HG03139 (cell line): ENCODE measurements around the gene TRAF3.

Experiments used
- ATAC-seq: cut with Tn5 transposase; IDR thresholded peaks from one replicate; pipeline ENCODE4 v1.9.1; 2021; ENCODE audit not compliant: unreplicated experiment

The TRAF3 gene

GRCh38 chr14:102777711-102778337 is 575 bp downstream of the TRAF3 start:
- peak; percentile 8 for ATAC-seq

- ATAC-seq = no peak
Observed at GRCh38 chr14:102778338-102779083, 1.3 kb downstream of the TRAF3 start.

GRCh38 chr14:102779084-102779462 is 1.8 kb downstream of the TRAF3 start:
- no peak for ATAC-seq

GRCh38 chr14:102779574-102780315 is 2.5 kb downstream of the TRAF3 start:
- ATAC-seq = no peak

DNA sequence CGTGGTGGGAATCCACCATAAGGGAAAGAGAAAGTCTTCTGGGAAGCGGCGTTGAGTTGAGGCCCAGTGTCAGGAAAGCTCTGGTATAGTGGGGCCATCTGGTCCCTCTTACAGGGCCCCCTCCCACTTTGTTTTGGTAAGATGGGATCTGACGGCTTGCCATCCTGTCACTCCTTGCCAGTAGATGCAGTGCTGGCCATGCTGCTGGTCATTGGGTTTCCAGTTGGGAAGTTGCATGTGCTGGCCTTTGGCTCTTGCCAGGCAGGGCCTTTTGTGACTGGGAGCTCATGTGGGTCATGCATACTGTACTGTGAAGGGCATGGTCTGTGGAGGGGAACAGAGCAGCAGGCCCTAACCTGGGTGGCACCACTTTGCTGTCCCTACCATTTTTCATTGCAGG is 3.8 kb downstream of the TRAF3 start:
- no peak for ATAC-seq

GRCh38 chr14:102782974-102783373 is 5.7 kb downstream of the TRAF3 start:
- no peak for ATAC-seq

GRCh38 chr14:102784892-102785594 is 7.8 kb downstream of the TRAF3 start:
- ATAC-seq = no peak

DNA sequence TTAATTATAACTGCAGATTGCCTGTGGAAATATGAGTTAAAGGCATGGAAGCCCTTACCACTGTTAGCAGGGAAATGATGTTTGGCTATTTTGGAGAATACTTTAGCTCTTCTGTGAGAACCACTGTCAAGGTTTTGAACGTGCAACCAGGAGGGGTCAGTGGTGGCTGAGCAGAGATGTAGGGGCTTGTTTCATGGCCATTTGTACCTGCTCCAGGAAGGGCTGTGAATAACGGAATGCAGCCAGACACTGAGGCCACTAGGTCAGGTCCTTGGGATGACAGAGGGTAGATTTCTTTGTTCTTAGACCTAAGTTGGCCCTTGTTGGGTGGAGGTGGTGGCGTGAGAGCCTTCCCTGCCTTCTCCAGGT is 8.3 kb downstream of the TRAF3 start:
- no peak for ATAC-seq

- no peak for ATAC-seq
Observed at GRCh38 chr14:102786768-102787167, 9.5 kb downstream of the TRAF3 start.

DNA sequence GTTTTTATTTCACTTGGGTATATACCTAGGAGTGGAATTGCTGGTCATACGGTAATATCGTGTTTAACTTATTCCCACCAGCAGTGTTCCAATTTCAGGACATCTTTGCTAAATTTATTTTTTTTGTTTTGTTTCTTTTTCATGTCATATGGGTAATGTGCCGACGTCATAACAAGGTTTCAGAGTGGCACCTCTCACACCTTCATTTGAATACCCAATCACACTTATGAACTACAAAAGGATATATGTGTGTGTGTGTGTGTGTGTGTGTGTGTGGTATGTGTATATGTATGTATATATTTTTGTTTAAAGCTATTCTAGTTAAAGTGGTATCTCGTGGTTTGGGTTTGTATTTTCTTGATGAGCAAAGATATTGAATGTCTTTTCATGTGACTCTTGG is 12.1 kb downstream of the TRAF3 start:
- ATAC-seq = no peak

GRCh38 chr14:102793531-102794328 is 16.5 kb downstream of the TRAF3 start:
- ATAC-seq = no peak

DNA sequence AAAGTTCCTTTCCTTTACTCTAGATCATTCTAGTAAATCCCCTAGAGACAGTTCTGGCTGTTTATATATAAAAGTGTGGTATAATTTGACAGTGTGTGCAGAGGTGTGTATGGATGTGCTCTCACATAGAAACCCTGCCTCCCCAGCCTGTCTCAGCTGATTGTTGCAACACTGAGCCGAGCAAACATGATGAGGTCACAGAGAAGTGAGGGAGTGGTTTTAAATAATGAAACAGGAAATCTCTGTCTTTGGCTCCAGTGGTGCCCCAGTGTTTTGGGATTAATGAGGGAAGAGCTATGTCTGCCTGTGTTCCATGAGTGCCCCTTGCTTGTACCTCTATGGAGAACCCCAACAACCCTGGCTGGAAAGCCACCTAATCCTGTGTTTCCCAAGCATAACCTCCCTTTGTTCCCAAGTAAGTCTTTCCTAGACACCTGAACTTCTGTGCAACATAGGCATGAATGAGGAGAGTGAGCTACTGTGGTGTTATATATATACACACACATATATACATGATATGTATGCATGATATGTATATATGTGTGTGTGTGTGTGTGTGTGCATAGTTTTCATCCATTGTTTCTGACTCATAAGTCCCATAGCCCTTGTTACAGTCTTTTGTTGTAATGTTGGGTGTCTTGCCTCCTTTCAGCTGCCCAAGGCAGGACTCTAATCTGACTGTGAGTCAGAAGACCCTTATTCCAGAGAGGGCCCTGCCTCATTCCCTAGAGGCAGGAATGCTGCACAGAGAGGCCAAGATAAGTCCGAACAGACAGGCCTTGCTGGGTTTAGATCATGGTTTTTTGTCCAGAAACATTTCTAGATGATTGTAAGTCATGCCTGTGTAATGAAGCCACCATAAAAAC is 18.0 kb downstream of the TRAF3 start:
- no peak for ATAC-seq

- no peak for ATAC-seq
Observed at GRCh38 chr14:102796661-102797190, 19.5 kb downstream of the TRAF3 start.

DNA sequence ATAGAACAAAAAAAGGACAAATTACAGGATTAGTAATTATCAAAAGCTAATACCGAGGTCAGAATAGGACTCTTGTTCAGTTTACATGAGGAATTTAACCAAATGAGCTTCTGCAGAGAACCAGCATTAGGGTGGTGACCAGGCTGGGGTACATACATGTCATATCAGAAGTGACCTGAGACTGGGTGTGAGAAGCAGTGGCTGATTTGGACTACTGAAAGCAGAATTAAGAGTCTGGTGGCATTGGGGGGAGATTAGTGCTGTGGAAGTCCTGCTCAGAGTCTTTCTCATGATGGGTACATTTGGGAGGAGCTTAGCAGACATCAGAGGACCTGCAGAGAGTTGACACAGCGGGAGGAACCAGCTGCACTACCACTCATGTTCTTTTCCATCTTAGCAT is 21.7 kb downstream of the TRAF3 start:
- ATAC-seq = no peak

GRCh38 chr14:102799684-102800562 is 22.7 kb downstream of the TRAF3 start:
- no peak for ATAC-seq

DNA sequence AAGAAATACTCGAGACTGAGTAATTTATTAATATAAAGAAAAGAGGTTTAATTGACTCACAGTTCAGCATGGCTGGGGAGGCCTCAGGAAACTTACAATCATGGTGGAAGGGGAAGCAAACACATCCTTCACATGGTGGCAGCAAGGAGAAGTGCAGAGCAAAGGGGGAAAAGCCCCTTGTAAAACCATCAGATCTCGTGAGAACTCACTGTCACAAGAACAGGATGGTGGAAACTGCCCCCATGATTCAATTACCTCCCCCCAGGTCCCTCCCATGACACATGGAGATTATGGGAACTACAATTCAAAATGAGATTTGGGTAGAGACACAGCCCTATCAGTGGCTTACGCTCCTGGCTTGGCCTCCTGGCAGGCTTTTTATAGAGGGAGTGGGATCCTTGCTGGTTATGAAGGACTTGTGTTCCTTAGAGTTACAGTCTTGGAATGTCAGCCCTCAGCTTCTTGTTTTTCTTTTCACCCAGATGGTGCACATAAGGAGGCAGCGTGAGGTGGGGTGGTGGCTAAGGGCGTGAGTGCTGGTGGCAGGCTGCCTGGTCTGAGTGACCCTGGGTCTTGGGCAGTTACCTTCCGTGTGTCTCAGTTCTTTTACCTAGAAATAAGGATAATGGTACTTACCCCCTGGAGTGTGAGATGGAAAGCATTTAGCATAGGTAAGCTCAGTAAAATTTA is 25.7 kb downstream of the TRAF3 start:
- ATAC-seq = no peak

DNA sequence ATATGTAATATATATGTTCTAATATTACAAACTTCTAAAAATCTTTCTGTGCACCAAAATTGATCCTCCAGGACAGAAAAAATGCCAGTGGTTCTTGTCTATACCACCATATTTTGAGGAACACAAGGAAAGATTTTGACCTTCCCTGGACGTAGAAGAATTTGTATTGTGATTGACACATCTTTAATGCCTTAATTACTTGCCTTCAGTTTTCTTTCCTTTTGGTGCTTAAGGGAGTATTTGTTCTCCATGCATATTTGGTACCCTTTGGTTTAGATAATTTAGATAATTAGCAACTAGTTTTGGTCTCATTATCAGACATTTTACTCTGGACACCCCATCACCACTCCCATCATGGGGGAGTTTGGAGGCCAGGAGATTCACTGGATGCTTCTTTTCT is 27.6 kb downstream of the TRAF3 start:
- ATAC-seq = no peak

DNA sequence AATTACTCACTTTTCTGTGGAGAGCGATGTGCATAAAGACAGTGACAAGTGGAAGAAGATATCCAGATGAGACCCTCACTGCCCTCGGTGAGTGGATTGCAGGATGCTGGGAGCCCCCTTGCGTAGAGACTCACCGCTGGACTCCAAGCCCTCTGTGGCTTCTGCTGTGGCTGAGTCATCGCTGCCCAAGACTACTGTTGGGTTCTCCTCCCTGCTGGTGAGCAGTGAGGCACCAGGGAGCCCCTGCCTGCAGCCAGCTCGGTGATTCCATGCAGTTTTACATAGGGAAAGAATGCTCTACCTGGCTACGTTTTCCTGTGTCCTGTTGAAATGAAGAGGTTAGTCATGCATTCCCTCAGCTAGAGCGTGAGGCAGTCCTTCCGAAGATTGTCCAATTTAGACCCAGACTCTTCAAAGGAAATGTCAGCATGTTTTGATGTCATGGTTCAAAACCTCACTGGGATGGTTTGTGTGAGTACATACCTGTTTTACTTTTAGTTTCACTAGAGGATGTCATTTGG is 28.2 kb downstream of the TRAF3 start:
- peak; percentile 39 for ATAC-seq
